Endometrial microvascular endothelial cells (primary cell): Measurements from ENCODE around the gene FATE1. TPM values are rescaled to one million over a fixed set of nuclear protein-coding genes. Genes with fewer than 3 reads are reported as not detected.

Experiments
- in situ Hi-C: cut with HindIII; loops from 2 replicates; pipeline ENCODE4 v1.10.0; 2017; ENCODE audit warnings: low sequenced_read_pairs, low pct_unique_long_range_greater_than_20kb; ENCODE audit errors: inconsistent ontology term
- total RNA-seq: library from RNA; depleted of rRNA; stranded (reverse); fragments of >200 nt; gene quantifications from one replicate; pipeline ENCODE4 v1.2.3, GENCODE V29; 2015; ENCODE audit errors: inconsistent ontology term

The FATE1 gene
- total RNA-seq, 1 donor from 2014 or later: not detected

- in situ Hi-C loops: no loop called here
These were observed 49.2 kb downstream of the FATE1 start for GRCh38 chrX:151765026-151765425.

- in situ Hi-C loops: no loop called here
These were observed 55.9 kb downstream of the FATE1 start for GRCh38 chrX:151771726-151772125.

Other genes starting within 250 kb of the FATE1 start
- not detected for gene PASD1, start 152.4 kb upstream of the FATE1 start, total RNA-seq
- gene PRRG3, start 20.6 kb upstream of the FATE1 start, total RNA-seq: not detected
- gene CNGA2, start 18.7 kb downstream of the FATE1 start, total RNA-seq: not detected
- not detected for gene MAGEA4, start 196.9 kb downstream of the FATE1 start, total RNA-seq